SIG-M5 treated with dmso at 0.1 percent for 504 hours (cell line): ENCODE results near the gene AOAH.
"Not testable (repeated sequence)": the region's sequence is repeated elsewhere in the genome, so short reads cannot be mapped to it uniquely, and the experiment has no call there.

ENCODE experiments used
- DNase-seq: peaks from one replicate; lab custom pipeline; 2025; ENCODE audit not compliant: unreplicated experiment; lab: John Stamatoyannopoulos, UW

The AOAH gene

DNA sequence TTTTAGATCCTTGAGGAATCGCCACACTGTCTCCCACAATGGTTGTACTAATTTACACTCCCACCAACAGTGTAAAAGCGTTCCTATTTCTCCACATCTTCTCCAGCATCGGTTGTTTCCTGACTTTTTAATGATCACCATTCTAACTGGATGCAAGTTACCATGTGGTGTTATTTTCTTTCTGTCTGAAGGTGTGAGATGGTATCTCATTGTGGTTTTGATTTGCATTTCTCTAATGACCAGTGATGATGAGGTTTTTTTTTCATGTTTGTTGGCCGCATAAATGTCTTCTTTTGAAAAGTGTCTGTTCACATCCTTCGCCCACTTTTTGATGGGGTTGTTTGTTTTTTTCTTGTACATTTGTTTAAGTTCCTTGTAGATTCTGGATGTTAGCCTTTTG, 20.4 kb downstream of the AOAH start:
- DNase-seq, result not testable (repeated sequence)

DNA sequence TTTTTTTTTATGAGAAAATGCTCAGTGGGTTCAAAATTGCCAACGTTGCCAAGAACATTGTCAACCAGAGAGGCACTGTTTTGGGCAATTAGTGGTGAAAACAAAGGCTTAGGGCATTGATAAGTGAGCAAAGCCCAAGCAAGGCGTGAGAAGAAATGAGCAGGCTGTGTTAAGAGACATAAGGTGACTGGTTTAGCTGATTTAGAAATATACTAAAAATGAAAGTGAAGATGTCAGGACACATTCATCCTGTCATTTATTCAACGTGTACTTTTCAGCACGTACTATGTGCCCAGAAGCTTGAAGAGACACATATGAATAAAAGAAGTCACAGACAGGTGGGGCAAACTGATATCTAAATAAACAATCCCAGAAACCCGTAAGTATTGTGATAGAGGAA, 31.8 kb downstream of the AOAH start:
- DNase-seq, result no peak

DNA sequence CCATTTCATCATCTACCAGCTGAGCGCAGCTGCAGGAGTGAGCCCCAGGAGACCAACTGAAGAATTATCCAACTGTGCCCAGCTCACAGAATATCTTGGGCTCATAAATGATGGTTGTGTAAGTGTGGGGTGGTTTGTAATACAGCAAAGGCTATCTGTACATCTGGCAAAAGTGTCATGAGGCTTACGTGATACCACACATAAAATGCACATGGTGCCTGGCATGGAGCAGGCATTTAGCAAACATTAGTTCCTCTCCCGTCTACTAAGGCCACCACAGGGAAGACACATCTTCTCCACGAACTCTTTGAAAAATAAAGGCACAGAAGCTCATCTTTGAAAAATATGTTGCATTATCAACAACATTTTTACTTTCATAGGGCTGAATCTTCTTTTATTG, 32.3 kb downstream of the AOAH start:
- no peak for DNase-seq

DNA sequence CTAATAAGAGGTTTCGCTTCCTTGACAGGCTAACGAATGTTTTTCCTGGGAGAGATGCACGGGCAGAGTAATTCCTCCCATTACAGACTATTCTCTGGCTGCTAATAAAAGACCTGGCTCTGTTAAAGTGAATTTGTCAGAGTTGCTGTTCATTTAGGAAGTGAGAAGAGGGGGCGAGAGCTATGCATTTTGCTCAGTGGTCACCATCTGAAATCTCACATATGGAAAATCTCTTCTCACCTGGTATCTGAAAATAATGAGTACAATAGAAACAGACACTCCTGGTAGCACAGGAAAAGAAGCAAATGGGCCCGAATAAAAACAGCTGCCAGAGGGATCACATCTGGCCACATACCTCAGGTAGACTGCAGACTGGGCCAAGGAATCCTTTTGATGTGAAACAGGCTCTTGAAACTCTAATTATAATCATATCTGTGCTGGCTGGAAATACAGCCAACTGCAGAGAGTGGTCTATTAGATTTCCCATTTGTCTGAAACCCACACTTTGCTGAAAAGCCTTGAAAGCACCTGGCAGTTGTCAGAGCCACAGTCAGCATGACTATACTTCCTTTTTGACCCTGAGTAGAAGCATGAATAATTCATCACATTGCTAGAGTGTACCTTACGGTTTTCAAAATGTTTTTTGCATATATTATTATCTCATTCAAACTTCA, 33.6 kb downstream of the AOAH start:
- no peak for DNase-seq

DNA sequence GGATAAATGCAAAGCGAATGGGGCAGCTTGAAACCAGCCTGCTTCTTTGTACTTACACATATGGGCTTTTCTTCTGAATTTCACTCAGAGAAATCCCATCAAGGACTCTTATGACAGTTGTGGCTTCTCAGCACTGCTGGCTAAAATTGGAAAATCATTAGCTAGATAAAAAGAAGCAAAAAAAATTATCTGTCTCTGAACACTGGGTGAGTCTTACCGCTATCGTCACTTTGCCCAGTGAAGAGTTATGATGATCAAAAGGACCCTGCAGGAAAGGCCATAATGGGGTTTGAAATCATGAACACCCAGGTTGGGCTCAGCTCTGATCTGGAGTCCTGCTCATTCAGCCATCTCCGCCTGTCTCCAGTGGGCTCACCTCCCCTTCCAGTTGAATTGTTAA, 34.3 kb downstream of the AOAH start:
- no peak for DNase-seq

DNA sequence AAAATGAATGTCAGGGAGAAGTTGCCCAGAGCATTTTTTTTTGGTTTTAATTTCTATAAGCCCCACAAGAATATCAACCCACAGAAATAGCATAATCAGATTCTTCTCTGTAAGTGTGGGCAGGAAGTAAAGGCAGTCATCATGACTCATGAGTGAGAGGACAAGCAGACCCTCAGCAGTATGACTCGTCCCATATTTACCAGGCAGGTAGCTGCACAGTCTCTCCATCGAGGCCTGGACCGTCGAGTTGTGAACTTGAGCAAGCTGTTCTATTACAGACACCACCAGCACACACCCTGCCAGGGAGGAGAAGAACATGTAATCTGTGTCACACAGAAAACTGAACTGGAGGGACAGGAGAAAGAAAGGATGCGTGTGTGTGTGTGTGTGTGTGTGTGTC, 37.8 kb downstream of the AOAH start:
- no peak for DNase-seq

DNA sequence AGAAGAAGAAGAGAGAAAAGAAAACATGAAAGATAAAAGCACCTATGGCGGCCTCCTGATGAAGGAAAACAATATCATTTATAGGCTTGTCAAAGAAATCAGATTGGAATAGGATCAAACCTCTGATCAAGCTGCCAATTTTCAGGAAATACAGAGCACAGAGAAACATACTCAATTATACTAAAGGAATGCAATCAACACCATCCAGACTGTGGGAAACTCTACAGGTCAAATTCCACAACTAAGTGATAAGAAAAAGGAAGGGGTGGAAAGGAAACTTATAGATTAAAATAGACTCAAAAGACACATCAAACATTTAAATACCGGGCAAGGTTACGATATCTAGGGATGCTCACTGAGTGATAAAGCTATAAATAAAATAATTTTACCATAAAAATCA, 39.3 kb downstream of the AOAH start:
- no peak for DNase-seq

DNA sequence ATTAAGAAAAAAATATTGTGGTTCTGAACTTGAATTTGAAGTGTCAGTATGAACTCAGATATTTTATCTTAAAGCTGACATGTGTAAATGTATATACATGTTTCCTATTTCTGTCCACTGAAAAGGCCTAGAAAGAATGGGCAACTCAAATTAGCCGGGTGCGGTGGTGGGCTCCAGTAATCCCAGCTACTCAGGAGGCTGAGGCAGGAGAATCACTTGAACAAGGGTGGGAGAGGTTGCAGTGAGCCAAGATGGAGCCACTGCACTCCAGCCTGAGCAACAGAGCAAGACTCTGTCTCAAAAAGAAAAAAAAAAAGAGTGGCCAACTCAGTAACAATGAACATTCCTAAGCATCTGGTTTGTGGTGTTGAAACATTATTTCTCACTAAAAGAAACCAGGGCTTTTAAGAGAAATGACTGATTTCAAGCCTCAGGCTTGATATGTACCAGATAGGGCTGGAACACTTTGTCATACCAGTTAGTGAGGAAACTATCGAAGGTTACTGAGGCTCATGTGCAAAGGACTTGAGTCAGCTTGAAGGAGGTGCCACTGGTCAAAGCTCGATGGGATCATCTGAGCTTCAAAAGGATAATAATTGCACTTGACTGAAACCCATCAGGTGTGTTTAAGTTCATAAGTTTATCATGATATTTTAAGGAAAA, 40.5 kb downstream of the AOAH start:
- DNase-seq, result no peak

DNA sequence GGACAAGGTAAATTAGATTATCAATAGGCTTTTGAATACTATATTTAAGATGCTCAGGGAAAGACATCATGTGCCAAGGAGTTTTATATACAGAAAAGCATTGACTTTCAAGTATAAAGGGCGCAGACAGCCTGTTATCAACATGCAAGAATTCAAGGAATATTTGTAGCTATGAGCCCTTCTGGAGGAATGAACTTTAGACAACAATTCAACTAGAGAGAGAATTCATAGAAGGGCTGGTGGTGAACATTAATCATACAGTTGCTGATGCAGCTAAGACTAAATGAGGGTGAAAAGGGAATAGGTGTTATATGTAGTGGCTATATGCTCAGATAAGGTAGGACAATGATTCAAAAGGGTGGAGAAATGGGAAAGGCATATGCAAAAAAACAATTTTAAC, 41.2 kb downstream of the AOAH start:
- no peak for DNase-seq

DNA sequence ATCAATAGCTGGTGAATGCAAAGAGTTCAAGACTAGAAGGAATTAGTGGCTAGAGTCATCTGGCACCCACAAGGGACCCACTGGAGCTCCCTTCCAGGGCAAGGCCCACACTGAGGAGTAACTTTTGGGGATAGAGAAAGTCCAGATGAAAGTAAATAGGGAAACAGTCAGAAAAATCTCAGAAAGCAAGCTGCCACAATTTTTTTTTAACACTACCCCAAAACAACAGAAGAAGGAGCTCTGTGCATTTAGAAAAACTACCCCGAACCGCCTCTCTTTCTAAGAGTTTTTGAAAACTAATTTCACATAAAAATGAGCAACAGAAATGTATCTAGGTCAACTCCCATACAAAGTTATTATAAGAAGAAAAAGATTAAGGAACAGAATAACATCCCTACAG, 42.2 kb downstream of the AOAH start:
- no peak for DNase-seq

DNA sequence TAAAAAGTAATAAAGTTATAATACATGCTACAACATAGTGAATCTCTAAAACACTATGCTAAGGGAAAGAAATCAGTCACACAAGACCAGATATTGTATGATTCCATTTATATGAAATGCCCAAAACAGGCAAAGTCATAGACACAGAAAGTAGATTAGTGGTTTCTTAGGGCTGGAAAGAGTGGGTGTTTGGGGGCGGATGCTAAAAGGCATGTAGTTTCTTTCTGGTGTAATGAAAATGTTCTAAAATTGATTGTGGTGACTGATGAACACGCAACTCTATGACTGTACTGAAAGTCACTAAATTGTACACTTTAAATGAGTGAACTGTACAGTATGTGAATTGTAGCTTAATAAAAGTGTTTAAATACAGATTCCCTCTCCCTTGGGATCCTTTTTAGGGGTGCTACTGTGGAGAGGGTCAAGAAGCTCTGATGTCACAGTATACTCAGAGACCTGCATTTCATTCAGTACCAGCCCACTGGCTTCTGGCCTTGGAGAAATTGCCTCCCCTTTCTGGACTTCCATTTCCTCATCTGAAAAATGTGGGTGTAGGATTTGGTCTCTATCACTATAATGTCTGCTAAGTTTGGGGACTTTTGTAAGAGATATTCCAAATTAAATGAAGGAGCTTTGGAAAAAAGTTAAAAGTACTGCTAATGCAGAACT, 46.4 kb downstream of the AOAH start:
- no peak for DNase-seq

DNA sequence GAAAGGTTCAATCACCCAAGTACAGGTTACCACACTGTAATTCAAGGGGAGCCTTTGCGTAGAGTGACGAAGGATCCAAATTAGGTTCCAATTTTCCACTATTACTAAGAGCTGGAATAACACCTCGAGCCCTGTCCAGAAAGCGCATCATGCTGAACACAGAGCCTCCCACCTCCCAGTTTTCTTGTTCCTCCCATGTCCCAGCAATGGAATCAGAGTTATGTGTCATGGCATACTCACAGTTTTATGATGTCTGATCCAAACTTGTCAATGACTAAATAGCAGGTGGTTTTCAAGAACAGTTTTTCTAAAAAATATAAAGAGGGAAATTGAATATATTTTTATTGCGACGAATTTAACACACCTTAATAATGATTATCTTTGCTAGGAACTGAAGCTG, 50.6 kb downstream of the AOAH start:
- no peak for DNase-seq

DNA sequence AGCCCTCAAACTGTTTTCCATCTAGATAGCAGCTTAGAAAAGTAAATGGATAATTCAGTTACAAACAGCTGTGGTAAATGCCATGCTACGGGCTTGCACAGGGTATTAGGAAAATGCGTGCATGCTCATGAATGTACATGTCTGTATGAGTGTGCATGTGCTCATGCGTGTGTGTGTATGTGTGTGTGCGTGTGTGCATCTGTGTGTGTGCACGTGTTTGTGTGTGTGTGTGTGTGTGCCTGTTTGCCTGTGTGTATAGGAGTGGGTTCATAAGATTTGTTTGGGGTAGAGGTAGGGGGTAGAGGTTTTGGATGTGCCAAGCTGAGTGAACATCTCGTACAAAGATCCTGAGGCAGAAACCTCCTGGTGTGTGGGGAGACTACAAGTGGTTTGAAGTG, 52.9 kb downstream of the AOAH start:
- no peak for DNase-seq

DNA sequence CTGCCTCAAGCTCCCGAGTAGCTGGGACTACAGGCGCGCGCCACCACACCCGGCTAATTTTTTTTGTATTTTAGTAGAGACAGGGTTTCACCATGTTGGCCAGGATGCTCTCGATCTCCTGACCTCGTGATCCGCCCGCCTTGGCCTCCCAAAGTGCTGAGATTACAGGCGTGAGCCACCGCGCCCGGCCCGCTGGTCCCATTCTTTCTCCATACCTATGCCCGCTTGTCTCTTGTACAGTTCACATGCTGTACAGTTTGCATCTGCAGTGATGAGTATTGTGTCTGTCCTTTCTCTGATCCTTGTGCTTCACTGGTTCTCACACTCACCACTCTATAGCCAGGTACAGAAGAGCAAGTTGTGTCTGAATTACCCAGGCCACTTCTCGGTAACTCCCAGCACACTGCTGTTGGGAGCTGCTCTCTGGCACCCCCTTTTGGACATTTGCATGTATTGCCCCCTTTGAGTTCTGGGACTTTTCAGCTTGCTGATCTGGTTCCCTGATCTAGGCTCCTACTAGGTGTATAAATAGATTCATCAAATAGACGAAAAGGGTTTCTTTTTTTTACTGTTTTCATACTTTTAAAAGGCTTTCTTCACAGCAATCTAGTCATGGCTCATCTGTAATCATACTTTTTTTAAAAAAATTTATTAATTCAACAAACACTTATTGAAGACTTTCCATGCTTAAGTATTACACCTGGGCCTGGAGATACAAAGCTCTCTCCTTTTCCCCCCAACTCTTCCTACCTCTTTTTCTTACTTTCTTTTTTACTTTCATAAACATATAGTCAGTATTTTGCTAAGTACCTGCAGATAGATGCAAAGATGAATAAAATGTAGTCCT, 53.5 kb downstream of the AOAH start:
- peak; percentile 59 for DNase-seq

DNA sequence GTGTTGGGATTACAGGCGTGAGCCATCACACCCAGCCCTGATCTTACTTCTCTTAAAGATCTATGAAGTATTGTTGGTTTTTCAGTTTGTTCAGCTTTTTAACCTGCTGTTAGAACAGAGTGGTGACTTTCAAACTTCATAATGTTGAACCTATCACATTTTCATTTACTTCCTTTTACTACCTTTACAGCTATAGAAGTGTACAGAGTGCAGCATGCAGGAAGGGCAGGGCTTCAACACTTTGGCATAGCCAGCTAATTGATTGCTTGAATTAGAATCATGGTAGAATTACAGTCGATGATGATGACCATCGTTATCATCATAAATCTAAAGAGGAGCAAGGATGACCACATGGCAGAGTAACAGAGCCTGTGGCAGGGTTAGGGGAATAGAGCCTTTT, 55.5 kb downstream of the AOAH start:
- no peak for DNase-seq

DNA sequence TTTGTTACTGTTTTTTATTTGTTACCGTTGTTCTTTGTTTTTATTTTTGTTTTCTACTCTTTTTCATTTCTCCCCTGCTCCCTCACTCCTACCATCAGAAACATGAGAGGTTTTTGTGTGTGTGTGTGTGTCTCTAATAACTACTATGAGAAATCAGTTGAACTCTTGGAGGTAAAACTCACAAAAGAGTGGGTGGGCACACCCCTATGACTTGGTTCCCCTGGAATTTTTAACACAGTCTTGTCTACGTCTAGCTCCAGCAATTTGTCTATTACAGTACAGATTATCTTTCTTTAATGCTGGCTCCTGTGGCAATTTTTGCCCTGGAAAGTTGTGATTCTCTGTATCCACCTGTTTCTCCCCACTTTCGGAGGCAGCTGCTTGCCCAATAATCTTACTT, 56.2 kb downstream of the AOAH start:
- DNase-seq, result no peak

DNA sequence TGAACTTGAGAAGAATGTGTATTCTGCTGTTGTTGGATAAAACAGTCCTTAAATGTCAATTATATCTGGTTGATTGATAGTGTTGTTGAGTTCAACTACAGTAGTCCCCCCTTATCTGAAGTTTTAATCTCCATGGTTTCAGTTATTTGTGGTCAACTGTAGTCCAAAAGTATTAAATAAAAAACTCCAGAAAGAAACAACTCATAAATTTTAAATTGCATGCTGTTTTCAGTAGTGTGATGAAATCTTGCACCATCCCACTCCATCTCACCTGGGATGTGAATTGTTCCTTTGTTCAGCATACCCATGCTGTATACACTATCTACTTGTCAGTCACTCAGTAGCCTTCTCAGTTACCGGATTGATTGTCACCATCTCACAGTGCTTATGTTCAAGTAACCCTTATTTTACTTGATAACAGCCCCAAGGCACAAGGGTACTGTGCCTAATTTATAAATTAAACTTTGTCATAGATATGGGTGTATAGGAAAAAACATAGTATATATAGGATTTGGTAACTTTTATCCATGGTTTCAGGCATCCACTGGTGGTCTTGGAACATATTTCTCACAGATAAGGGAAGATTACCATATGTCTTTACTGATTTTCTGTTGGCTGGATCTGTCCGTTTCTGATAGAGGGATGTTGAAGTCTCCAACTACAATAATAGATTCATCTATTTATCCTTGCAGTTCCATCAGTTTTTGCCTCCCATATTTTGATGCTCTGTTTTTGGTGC, 57.1 kb downstream of the AOAH start:
- DNase-seq, result no peak

DNA sequence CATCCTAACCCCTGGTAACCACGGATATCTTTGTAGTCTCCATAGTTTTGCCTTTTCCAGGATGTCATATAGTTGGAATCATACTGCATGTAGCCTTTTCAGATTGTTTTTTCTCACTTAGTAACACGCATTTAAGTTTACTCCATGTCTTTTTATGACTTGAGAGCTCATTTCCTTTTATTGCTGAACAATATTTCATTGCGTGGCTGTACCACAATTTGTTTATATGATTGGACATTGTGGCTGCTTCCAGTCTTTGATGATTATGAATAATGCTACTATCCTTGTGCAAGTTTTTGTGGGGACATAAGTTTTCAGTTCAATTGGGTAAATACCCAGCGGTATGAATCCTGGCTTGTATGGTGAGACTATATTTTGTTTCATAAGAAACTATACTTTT, 60.8 kb downstream of the AOAH start:
- no peak for DNase-seq

DNA sequence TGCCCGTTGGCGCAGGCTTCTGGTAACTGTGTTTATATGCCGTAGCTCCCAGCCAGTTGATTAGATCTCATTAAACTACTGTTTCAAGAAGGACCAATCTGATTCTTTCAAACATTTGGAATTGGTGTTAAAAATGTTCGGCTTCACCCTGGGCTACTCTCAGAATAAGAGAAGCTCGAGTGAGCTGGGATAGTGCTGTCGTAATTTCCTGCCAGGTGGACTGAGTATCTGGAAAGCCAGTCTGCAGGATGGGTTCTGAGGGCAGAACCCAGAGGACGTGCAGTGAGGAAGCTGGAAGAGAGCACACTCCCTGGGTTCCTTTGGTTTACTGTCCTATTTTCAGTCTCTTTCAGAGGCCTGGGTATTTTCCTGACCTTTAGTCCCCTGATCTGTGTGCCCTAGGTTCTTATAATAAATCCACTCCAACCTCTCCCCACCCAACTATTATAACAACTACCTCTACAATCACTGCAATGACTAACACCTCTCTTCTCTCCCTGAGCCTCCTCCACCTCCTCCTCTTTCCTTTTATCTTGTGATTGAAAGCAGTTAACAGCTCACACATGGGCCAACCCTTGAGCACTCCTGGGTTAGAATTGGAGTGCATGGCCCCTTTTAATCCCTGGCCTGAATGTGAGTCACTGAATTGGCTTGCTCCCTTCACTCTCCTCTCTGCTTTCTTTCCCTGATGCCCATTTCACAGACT, 63.0 kb downstream of the AOAH start:
- DNase-seq, result no peak

DNA sequence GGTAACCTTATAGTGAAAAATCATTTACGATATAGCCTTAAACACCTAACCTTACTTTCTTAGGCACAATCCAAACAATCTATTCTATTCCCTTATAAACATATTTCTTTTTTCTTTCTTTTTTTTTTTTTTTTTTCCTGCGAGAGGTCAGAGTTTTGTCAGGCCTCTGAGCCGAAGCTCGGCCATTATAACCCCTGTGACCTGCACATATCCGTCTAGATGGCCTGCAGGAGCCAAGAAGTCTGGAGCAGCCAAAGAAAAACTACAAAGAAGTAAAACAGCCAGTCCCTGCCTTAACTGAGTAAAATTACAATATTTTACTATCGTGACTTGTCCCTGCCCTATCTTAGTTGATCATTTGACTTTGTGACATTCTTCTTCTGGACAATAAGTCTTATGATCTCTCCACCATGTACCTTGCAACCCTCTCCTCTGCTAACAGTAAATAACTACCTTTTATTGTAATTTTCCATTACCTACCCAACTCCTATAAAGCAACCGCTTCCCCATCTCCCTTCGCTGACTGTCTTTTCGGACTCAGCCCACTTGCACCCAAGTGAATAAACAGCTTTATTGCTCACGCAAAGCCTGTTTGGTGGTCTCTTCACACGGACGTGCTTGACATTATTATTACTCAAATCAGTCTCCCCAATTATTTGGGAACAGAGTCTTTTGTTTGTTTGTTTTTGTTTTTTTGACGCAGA, 64.5 kb downstream of the AOAH start:
- no peak for DNase-seq
